Smooth muscle cell of the brain vasculature (primary cell): ENCODE results near the gene CYLD.

ENCODE experiments used
- DNase-seq: peaks from one replicate; pipeline ENCODE4 v3.0.0-alpha.2; 2012; ENCODE audit warnings: low read depth, low spot score

CYLD gene

DNA sequence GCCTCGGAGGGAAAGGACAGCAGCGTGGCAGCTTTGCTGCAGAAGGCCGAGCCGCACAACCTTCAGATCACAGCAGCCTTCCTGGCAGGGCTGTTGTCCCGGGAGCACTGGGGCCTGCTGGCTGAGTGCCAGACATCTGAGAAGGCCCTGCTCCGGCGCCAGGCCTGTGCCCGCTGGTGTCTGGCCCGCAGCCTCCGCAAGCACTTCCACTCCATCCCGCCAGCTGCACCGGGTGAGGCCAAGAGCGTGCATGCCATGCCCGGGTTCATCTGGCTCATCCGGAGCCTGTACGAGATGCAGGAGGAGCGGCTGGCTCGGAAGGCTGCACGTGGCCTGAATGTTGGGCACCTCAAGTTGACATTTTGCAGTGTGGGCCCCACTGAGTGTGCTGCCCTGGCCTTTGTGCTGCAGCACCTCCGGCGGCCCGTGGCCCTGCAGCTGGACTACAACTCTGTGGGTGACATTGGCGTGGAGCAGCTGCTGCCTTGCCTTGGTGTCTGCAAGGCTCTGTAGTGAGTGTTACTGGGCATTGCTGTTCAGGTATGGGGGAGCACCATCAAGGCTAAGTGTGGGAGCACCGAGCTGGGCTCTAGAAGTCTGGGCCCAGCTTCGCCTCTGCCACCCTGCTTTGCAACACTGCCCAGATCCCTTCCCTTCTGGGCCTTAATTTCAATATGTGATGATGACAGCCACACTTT is 29.9 kb upstream of the CYLD start:
- no peak for DNase-seq

DNA sequence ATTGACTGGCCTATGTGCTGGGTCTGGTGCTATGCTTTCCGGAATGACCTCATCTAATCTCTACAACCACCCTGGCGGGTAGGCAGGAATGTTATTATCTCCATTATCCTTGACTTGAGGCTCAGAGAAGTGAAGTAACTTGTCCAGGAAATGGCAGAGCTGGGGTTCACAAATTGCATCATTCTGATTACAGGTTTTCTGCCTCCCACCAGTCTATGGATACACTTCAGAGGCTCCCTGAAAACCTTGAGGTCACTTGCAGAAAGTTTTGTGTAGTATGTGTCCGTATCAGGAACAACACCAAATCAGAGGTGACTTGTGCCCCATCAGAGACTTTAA is 29.4 kb upstream of the CYLD start:
- DNase-seq, result no peak

DNA sequence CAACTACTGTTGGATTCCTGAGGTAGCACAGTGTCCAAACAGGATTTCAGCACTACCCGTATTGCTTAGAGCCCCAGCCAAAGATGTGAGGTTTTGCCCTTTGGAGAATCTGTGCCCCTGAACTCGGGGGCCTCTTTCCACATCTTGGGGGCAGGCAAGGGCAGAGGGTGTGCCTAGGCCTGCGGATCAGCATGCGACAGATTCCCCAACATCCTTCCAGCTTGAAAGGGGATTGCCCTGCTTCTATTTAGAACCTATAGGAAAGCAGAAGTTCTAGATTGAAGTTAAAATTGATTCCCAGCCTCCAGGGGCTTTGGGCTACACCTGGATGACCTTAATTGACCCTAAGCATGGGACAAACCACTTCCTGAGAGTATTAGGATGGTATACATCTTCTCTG is 28.9 kb upstream of the CYLD start:
- no peak for DNase-seq

DNA sequence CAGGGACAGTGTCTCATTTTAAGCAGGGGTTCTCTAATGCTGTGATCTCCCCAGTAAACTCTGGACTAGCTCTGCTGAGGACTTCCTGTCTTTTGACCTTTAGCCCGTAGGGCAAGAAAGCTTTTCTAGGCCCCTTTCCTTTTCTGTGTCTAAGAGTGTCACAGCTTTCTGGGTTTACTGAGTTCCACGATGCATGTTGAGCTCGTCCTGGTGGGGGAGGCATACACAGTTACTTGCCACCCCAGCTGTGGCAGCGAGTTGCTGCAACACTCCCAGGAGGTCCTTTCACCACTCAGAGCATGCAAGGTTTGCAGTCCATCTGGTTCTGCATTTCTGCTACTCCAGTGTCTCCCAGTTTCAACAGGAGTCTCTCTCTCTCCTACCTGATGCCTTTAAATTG is 24.8 kb upstream of the CYLD start:
- DNase-seq, result no peak

DNA sequence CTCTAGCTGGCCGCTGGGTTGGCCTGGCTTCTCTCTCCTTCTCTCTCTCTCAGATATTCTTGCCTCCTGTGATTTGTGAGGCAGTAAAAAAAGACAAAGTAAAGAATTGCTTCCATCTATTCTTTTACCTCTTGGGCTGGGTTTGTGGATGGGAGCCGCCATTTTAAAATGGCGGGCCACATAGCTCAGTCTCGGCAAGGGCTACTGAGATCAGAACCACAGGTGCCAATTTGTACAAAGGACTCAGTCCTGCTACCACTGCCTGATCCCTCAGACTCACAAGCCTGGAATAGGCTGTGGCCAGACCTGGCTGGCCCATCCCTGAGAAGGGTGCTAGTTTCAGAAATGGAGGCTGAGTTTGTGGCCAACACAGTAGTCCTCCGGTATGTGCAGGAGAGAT is 24.4 kb upstream of the CYLD start:
- no peak for DNase-seq

DNA sequence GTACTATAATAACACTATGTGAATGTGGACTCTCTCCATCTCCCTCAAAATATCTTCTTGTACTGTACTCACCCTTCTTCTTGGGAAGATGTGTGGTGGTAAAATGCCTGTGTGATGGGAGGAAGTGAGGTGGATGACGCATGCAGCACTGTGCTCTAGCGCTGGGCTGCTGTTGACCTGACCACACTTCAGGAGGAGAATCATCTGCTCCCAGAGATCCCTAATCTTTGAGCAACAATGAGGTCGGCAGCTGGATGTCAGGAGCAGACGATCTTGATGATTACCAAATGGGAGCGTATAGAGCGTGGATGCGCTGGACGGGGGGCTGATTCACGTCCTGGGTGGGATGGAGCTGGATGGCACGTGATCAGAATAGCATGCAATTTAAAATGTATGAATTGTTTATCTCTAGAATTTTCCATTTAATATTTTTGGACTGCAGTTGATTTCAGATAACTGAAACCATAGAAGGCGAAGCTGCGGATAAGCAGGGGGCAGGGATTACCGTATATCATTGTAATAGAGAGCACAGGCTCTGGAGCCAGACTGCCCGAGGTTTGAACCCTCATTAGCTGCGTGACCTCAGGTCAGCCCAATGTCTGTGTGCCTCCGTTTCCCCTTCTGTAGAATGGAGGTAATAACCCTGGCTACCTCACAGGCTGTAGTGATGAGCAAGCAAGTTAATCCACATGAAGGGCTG is 23.7 kb upstream of the CYLD start:
- DNase-seq, result no peak

DNA sequence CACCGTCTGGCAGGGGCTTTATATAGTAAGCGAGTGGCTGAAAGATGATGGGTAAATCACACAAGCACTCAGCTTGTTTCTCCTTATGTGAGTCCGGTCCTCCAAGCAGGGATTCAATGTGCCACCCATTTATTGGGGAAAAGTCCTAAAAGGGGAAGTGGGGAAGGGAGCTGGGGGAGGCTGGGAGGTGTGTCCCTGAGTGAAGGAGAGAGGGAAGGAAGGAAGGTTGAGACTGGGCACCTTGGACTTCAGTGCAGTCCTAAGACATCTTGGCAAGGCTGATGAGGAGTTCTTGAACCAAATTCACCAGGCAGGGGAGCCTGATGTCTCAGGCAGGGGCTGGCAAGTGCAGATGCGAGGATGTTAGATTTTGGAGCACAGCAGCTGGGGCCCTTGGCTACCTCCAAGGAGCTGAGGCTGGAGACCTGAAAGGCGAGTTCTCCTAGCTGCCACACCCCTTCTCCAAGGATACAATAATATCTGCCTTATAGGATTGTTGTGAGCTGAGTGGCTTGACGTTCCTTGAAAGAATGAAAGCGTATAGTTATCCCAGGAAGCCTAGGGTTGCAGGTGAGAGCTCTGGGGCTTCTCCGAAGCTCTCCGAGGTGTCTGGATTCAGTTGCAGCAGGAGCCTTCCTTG is 23.0 kb upstream of the CYLD start:
- DNase-seq, result no peak

DNA sequence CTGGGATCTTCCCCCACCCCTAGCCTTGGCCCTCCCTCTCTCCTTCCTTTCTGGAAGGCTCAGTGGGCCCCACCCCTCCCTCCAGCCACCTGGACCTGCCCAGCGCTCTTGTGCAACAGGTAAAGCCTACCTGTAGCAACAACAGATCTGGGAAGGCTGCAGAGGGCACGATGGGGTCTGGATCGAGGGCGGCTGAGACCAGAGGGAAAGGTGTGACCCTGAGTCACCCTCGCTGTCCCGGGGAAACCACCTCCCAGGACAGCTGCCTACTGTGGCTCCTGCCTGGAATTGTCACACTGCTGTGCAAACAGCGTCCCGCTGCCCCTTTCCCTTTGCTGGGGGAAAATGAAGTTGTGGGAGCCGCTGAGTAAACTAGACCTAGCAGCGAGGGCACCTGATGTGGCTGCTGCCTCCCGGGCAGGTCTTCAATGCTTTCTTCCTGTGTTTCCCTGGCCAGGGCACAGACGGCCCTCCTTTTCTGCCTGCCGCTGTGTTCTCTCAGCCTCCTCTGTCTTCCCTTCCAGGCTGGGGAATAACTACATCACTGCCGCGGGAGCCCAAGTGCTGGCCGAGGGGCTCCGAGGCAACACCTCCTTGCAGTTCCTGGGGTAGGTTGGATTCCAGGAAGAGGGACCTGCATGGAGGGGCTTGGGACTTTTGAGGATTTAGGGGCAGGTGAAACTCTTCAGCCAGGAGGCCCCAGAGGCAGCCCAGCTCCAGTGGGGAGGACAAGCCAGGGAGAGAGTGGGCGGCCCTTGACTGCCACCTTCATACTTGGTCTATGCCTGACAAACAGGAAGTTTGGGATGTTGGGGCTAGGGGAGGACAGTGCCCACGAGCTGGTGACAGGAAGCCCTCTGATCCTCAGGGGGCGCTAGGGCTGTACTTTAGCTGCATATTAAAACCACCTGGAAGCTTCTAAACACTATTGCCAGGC is 22.2 kb upstream of the CYLD start:
- DNase-seq, result no peak

DNA sequence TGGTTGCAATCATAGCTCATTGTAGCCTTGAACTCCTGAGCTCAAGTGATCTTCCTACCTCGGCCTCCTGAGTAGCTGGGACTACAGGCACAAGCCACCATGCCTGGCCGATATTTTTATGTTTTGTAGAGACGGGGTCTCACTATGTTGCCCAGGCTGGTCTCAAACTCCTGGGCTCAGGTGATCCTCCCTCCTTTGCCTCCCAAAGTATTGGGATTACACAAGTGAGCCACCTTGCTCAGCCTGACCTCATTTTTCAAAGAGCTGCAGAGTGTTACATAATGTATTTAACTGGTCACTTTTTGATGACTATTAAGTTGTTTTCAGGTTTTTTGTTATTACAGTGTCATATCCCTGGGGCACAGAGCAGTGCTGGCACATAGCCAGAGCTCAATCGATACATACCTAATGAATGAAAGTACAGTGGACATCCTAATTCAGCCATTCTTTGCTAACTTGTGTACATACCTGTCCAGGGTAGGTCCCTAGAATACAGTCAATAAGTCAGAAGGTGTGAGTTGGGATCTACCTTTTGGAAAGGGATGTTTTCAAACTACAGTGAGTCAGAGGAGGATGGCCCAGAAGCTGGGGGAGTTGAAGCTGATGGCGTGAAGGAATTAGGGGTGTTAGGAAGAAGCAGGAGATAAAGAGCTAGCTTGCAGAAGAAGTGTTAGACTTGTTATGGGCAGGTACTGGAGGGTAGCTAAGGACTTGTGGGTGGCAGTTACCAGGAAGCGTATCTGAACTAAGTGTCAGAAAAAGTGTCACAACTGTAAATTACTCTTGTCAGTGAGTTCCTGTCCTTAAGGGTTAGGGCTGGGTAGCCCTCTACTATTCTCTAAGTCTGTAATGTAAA is 20.1 kb upstream of the CYLD start:
- DNase-seq, result no peak

DNA sequence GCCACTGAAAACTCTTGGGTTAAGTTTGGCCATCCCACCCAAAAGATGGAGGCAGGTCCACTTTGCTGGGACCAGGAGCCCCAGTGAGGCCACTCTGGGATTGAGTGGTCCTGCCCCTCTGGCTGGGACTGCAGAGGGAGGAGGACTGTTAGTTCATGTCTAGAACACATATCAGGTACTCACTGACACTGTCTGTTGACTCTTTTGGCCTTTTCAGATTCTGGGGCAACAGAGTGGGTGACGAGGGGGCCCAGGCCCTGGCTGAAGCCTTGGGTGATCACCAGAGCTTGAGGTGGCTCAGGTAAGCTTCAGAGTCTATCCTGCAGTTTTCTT is 19.5 kb upstream of the CYLD start:
- DNase-seq, result no peak

DNA sequence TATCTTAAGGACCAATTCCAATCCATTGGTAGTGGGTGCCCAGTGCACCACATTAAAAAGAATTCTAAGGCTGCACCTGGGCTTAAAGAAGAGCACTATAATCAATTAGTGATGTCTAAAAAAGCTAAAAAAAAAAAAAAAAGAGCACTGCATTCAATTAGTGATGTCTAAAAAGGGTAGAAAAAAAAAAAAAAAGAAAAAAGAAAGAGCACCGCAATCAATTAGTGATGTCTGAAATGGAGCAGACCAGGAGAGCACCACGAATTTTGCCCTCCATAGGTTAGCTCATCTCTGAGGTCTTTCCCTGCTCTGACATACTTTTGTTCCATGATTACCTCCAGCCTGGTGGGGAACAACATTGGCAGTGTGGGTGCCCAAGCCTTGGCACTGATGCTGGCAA is 18.9 kb upstream of the CYLD start:
- DNase-seq, result no peak

DNA sequence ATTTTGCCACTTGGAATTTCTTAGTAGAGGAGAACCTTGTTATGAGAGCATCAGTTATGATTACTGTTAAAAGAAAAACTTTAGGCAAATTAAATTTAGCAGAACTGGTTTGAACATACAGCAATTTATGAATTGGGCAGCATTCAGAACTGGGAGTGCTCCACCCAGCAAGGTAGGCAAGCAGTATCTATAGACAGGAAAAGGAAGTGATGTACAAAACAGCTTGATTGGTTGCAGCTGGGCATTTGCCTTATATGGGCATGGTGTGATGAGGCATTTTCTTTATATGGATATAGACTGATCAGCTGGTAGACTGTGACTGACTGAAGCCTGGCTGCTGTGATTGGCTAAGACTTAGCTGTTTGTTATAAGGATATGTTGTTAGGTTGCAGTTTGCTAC is 17.6 kb upstream of the CYLD start:
- no peak for DNase-seq

DNA sequence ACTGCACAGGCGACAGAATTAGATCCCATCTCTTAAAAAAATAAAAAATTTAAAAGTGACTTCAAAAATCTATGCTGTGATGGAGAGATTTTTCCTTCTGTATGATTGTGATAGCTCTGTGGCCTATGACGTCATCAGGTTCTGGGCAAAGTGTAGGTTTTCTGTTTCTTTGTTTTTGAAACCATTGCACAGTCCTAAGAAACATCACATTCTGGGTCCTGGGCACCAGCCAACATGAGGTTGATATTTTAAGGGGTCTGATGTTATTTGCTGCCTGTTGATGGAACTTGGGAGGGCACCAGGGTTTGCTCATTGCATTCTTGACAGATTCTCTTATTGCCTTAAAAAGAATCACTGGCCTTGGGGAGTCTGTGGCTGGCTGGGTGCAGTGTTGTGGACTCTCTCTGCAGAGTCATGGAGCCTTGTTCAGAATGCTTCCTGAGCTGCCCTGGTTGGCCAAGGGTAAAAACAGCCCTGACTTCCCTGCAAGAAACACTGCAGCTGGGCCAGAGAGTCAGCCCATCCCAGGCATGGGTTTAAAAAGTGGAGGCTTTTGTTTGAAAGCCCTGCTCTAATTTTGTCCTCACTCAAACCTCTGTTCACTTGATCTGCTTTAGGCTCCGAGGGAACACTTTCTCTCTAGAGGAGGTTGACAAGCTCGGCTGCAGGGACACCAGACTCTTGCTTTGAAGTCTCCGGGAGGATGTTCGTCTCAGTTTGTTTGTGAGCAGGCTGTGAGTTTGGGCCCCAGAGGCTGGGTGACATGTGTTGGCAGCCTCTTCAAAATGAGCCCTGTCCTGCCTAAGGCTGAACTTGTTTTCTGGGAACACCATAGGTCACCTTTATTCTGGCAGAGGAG is 10.5 kb upstream of the CYLD start:
- no peak for DNase-seq

DNA sequence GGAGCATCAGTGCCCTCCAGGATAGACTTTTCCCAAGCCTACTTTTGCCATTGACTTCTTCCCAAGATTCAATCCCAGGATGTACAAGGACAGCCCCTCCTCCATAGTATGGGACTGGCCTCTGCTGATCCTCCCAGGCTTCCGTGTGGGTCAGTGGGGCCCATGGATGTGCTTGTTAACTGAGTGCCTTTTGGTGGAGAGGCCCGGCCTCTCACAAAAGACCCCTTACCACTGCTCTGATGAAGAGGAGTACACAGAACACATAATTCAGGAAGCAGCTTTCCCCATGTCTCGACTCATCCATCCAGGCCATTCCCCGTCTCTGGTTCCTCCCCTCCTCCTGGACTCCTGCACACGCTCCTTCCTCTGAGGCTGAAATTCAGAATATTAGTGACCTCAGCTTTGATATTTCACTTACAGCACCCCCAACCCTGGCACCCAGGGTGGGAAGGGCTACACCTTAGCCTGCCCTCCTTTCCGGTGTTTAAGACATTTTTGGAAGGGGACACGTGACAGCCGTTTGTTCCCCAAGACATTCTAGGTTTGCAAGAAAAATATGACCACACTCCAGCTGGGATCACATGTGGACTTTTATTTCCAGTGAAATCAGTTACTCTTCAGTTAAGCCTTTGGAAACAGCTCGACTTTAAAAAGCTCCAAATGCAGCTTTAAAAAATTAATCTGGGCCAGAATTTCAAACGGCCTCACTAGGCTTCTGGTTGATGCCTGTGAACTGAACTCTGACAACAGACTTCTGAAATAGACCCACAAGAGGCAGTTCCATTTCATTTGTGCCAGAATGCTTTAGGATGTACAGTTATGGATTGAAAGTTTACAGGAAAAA is 9.7 kb upstream of the CYLD start:
- no peak for DNase-seq

DNA sequence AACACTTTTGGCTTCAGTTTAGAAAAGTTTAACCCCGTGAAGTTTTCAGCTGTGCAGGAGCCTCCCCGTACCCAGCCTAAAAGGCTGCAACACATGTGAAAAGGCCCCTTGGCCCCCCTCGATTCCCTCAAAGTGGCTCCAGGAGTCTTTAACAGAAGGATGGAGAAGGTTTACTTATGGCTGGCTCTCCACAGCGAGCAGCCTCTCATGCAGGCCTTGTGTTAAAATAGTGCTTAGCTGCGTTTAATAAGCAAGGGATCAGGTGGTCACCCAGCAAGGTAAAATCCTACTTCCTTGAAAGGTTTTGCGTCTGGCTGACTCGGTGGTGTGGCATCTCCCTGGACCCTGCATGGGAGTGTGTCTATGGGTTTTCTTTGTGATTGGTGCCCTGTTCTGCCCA is 8.4 kb upstream of the CYLD start:
- DNase-seq, result no peak

DNA sequence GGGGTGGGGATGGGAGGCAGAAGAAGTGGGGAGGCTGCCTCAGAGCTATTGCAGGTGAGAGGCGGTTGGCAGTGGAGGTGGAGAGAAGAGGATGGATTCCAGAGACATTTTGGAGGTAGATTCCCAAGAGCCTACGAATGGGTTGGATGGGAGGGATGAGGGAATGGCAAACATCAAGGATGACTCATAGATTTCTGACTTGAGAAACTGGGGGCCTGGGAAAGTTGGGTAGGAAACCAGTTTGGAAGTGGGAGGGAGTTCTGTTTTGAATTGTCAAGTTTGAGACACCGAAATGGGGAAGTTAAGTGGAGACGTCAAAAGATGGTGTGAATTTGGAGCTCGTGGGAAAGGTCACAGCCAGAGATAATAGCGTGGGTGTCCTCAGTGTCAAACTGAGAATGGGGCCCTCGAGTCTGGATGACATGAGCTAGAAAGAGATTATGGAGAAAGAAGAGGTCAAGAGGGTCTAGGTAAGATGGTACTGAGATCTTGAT is 6.2 kb upstream of the CYLD start:
- DNase-seq, result no peak

DNA sequence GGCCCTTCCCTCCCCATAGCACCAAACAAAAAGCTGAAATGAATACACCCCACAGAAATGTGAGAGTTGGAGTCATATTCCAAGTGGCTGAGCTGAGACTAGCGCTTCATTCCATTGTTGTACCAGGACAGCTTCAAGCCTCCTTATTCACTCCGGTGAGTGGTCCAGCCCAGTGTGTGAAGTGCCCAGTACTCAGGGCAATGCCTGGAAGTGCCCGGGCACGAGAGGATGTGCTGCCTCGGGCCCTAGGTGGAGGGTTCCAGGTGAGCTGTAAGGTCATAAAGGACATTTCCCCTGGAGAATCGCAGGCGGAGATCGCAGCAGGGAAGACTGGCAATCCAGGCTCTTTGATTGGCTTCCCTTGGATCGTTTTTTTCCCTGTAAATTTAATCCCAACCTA is 5.4 kb upstream of the CYLD start:
- DNase-seq, result no peak

DNA sequence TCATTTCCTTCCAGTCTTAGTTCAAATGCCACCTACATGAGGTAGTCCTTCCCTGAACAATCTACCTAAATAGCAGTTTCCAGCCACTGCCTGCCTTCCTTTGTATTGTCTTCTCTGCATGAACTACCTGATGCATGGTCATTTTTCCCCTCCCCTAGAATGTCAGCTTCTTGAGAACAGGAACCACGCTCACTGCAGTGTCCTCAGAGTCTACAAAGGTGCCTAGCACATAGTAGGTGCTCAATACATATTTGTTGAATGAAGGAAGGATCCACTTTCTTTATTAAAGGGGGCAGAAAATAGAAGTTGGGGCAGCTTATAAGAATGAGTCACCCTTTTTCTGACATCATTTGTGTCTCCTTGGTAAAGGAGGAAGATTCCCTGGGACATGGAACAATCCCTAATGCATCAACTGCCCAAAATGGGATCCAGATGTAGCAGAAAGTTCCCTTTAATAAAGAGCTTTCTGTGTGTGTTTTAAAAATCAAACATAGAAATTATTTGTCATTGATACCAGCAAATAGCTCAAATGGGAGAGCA is 4.4 kb upstream of the CYLD start:
- DNase-seq, result no peak

DNA sequence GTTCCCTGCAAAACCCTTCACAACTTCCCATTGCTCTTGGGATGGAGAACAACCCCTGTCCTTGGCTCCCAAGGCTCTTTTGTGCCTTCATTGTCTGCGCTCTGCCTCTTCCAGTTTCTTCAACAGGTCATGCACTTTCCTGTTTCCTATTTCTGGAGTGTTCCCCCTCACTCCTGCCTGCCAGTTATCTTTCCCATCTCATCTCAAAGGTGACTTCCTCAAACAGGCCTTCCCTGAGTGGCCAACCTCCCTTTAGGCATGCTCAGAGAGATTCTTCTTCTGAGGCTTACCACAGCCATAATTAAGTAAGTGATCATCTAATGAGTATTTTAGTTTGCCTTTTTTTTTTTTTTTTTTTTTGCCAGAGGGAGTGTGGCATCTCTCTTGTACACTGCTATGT is 2.9 kb upstream of the CYLD start:
- DNase-seq, result no peak
